Cardiac muscle cell (in vitro differentiated cells and primary cell): ENCODE results near the gene WDR59. TPM values are rescaled to one million over a fixed set of nuclear protein-coding genes. Genes with fewer than 3 reads are reported as not detected.
"Not testable (repeated sequence)": the region's sequence is repeated elsewhere in the genome, so short reads cannot be mapped to it uniquely, and the experiment has no call there.

Source experiments
- DNase-seq, 2 donors: peaks; one replicate each; pipeline versions ENCODE4 v3.0.0 to v3.0.0-alpha.2; 2010 to 2017; ENCODE audit warnings: low read depth in 1 of 2, low spot score in 1 of 2
- H3K27ac ChIP-seq: fragments of 200-600 bp; sonication (generic); 2 replicates; pipeline ENCODE4 v1.5.1; 2016
- H3K27me3 ChIP-seq: fragments of 200-600 bp; sonication (generic); 2 replicates; pipeline ENCODE4 v1.6.0; 2016; ENCODE audit warnings: control low read depth
- H3K36me3 ChIP-seq: fragments of 200-600 bp; sonication (generic); 2 replicates; pipeline ENCODE4 v1.5.1; 2016; ENCODE audit warnings: control low read depth
- H3K4me1 ChIP-seq: fragments of 200-600 bp; sonication (generic); 2 replicates; pipeline ENCODE4 v1.8.1; 2017; ENCODE audit warnings: low read depth, mild to moderate bottlenecking, mixed run types
- H3K4me3 ChIP-seq: fragments of 200-600 bp; sonication (generic); 2 replicates; pipeline ENCODE4 v1.5.1; 2016; ENCODE audit warnings: mild to moderate bottlenecking
- H3K9me3 ChIP-seq: fragments of 200-600 bp; sonication (generic); 2 replicates; pipeline ENCODE4 v1.5.1; 2017; ENCODE audit warnings: low read depth, mild to moderate bottlenecking, control low read depth
- CTCF ChIP-seq: IDR thresholded peaks from 2 replicates; pipeline ENCODE4 v1.5.1; 2012; ENCODE audit warnings: low read depth, mild to moderate bottlenecking, low read length
- polyA plus RNA-seq: library from polyadenylated mRNA; unstranded; fragments of >200 nt; fragmentation: Nextera tagmentation; extraction: Ambion mirVana; gene quantifications from 2 replicates; pipeline ENCODE4 v1.2.1, GENCODE V29; 2016
- total RNA-seq: library from RNA; depleted of rRNA; stranded (reverse); fragments of >200 nt; gene quantifications from 2 replicates; pipeline ENCODE4 v1.2.3, GENCODE V29; 2016

WDR59 gene
- total and polyA plus RNA-seq, 2 experiments from 2014 or later: 46.3 to 51.1 TPM

GRCh38 chr16:75017670-75018525 is 33.0 kb upstream of the WDR59 start:
- Histone ChIP-seq H3K9me3 (no peaks in the 10 kb centered on the region), H3K4me3 (no peak overlapping the region), H3K4me1 (no peaks in the 10 kb centered on the region), H3K36me3 (no peaks in the 10 kb centered on the region), H3K27ac (peak overlapping the region; percentile 36), H3K27me3 (no peaks in the 10 kb centered on the region)
- no peak for TF ChIP-seq CTCF
- DNase-seq: no peak

GRCh38 chr16:75016451-75017081 is 31.6 kb upstream of the WDR59 start:
- H3K4me3 ChIP-seq, H3K27me3 ChIP-seq, H3K36me3 ChIP-seq, H3K9me3 ChIP-seq, DNase-seq, H3K27ac ChIP-seq, H3K4me1 ChIP-seq: not testable (repeated sequence)

- TF ChIP-seq CTCF: no peak
- Histone ChIP-seq H3K9me3 (no peaks in the 10 kb centered on the region), H3K27me3 (no peaks in the 10 kb centered on the region), H3K4me3 (no peak overlapping the region), H3K36me3 (no peaks in the 10 kb centered on the region), H3K4me1 (peaks cover 7% of the 10 kb centered on the region), H3K27ac (no peak overlapping the region)
- no peak for DNase-seq
These were observed 29.4 kb upstream of the WDR59 start for GRCh38 chr16:75014318-75014717.

- H3K27me3 ChIP-seq, H3K36me3 ChIP-seq, DNase-seq, H3K9me3 ChIP-seq, H3K4me1 ChIP-seq, H3K4me3 ChIP-seq: not testable (repeated sequence)
- peak overlapping the region; percentile 60 for H3K27ac ChIP-seq
These were observed 28.2 kb upstream of the WDR59 start for GRCh38 chr16:75013123-75013522.

GRCh38 chr16:75012380-75013081 is 27.6 kb upstream of the WDR59 start:
- no peak for TF ChIP-seq CTCF
- Histone ChIP-seq H3K27ac (peak overlapping the region; percentile 60), H3K27me3 (no peaks in the 10 kb centered on the region), H3K9me3 (no peaks in the 10 kb centered on the region), H3K4me1 (peaks cover 9% of the 10 kb centered on the region), H3K4me3 (no peak overlapping the region), H3K36me3 (no peaks in the 10 kb centered on the region)
- DNase-seq: no peak

- Histone ChIP-seq H3K27me3 (no peaks in the 10 kb centered on the region), H3K4me3 (no peak overlapping the region), H3K36me3 (no peaks in the 10 kb centered on the region), H3K9me3 (no peaks in the 10 kb centered on the region), H3K27ac (peak overlapping the region; percentile 60), H3K4me1 (peaks cover 12% of the 10 kb centered on the region)
- peak in 1 of 2 donors; percentile 86 for DNase-seq
- no peak for TF ChIP-seq CTCF
These were observed 26.8 kb upstream of the WDR59 start for GRCh38 chr16:75011634-75012307.
